H1 (cell line): ENCODE results near the gene CACNA2D3. TPM values are rescaled to one million over a fixed set of nuclear protein-coding genes. Genes with fewer than 3 reads are reported as not detected.

Source experiments
- CTCF ChIA-PET: fragments of 300-600 bp; sonication (Branson Sonifier 250); formaldehyde crosslinking; loops from one replicate; lab custom pipeline; 2021; ENCODE audit not compliant: partially characterized antibody; lab: Charles Lee
- POLR2A ChIA-PET: fragments of 300-600 bp; sonication (Branson Sonifier 250); formaldehyde crosslinking; loops from one replicate; lab custom pipeline; 2021; ENCODE audit warnings: inconsistent platforms; ENCODE audit not compliant: partially characterized antibody; lab: Charles Lee
- DNase-seq, 2 experiments: peaks; one replicate each; pipeline versions ENCODE4 v3.0.0 to v3.0.0-alpha.2; 2010 to 2022; ENCODE audit warnings: low spot score in 2 of 2, low read depth in 1 of 2, mixed read lengths in 1 of 2
- FAIRE-seq: peaks from 2 replicates; lab custom pipeline; 2011; peaks lifted over from hg19 to GRCh38; lab: Jason Lieb, UNC
- H2AFZ ChIP-seq: 2 replicates; pipeline ENCODE4 v1.8.1; 2012; ENCODE audit warnings: low read length, inconsistent platforms
- H2AK5ac ChIP-seq: 2 replicates; pipeline ENCODE4 v1.6.1; 2013; ENCODE audit warnings: low read depth, low read length
- H2BK120ac ChIP-seq: replicated peaks from 2 replicates; pipeline ENCODE3; 2013; ENCODE audit warnings: low read depth, low read length, inconsistent platforms
- H2BK12ac ChIP-seq: 2 replicates; pipeline ENCODE4 v1.6.1; 2013; ENCODE audit warnings: low read depth, low read length
- H2BK15ac ChIP-seq: 2 replicates; pipeline ENCODE4 v1.6.1; 2013; ENCODE audit warnings: low read length
- H2BK20ac ChIP-seq: 2 replicates; pipeline ENCODE4 v1.6.1; 2013; ENCODE audit warnings: low read length
- H2BK5ac ChIP-seq: 2 replicates; pipeline ENCODE4 v1.6.1; 2013; ENCODE audit warnings: low read depth, low read length
- H3K14ac ChIP-seq: 2 replicates; pipeline ENCODE4 v1.6.1; 2013; ENCODE audit warnings: inconsistent platforms; ENCODE audit not compliant: insufficient read length
- H3K18ac ChIP-seq: 2 replicates; pipeline ENCODE4 v1.6.1; 2013; ENCODE audit warnings: low read length; ENCODE audit errors: extremely low read depth
- H3K23ac ChIP-seq: 2 replicates; pipeline ENCODE4 v1.6.1; 2013; ENCODE audit warnings: inconsistent platforms; ENCODE audit not compliant: insufficient read length
- H3K23me2 ChIP-seq: 2 replicates; pipeline ENCODE4 v1.6.1; 2013; ENCODE audit warnings: low read depth, low read length
- H3K27ac ChIP-seq: 2 replicates; pipeline ENCODE4 v1.6.1; 2011; ENCODE audit warnings: low read depth, low read length, inconsistent platforms
- H3K27me3 ChIP-seq, 4 experiments: replicated peaks in 1 of 4; 1 replicate in 1 of 4; 2 replicates in 3 of 4; pipeline versions ENCODE4 v1.6.1 to v1.8.1; 2011 to 2013; ENCODE audit warnings: low read length in 3 of 4, mild to moderate bottlenecking in 3 of 4, inconsistent platforms in 2 of 4, mixed read lengths in 2 of 4, moderate library complexity in 1 of 4; ENCODE audit not compliant: control insufficient read depth in 3 of 4, insufficient read depth in 3 of 4; ENCODE audit errors: extremely low read depth in 1 of 4
- H3K36me3 ChIP-seq, 4 experiments: 2 replicates each; pipeline versions ENCODE4 v1.6.1 to v1.8.1; 2011 to 2013; ENCODE audit warnings: mild to moderate bottlenecking in 4 of 4, low read length in 3 of 4, moderate library complexity in 2 of 4, control low read depth in 1 of 4, inconsistent platforms in 1 of 4; ENCODE audit not compliant: insufficient read depth in 4 of 4, control insufficient read depth in 2 of 4
- H3K4ac ChIP-seq: replicated peaks from 2 replicates; pipeline ENCODE3; 2013; ENCODE audit warnings: low read length, low read depth, mixed read lengths, inconsistent platforms; ENCODE audit not compliant: insufficient read length
- H3K4me1 ChIP-seq, 4 experiments: replicated peaks in 1 of 4; 1 replicate in 1 of 4; 2 replicates in 3 of 4; pipeline versions ENCODE4 v1.6.1 to v1.8.1; 2011 to 2013; ENCODE audit warnings: low read length in 3 of 4, inconsistent platforms in 2 of 4, mixed read lengths in 1 of 4; ENCODE audit not compliant: insufficient read depth in 4 of 4, control insufficient read depth in 3 of 4
- H3K4me2 ChIP-seq, 2 experiments: 2 replicates each; pipeline versions ENCODE4 v1.6.1 to v1.8.1; 2011 to 2013; ENCODE audit warnings: low read depth in 2 of 2, low read length in 2 of 2, control low read depth in 1 of 2, inconsistent platforms in 1 of 2, mild to moderate bottlenecking in 1 of 2; ENCODE audit not compliant: insufficient read depth in 1 of 2
- H3K4me3 ChIP-seq, 4 experiments: fragments of 200-600, 300-600 bp in 1 of 4; sonication (generic), shearing (Covaris generic), sonication (Bioruptor Twin) in 1 of 4; 2 replicates each; pipeline versions ENCODE4 v1.5.1 to v1.8.1; 2011 to 2016; ENCODE audit warnings: low read length in 4 of 4, low read depth in 3 of 4, control low read depth in 2 of 4, inconsistent platforms in 2 of 4, mild to moderate bottlenecking in 2 of 4, mixed read lengths in 1 of 4, moderate library complexity in 1 of 4; ENCODE audit not compliant: insufficient read depth in 2 of 4; ENCODE audit errors: extremely low read depth in 1 of 4
- H3K56ac ChIP-seq: replicated peaks from 2 replicates; pipeline ENCODE3; 2013; ENCODE audit warnings: low read depth, mild to moderate bottlenecking, mixed read lengths, low read length, inconsistent platforms; ENCODE audit not compliant: insufficient read length
- H3K79me1 ChIP-seq: 2 replicates; pipeline ENCODE4 v1.6.1; 2013; ENCODE audit warnings: low read depth, low read length, control low read depth
- H3K79me2 ChIP-seq, 2 experiments: 2 replicates each; pipeline versions ENCODE4 v1.6.1 to v1.8.1; 2012 to 2013; ENCODE audit warnings: low read length in 2 of 2, mild to moderate bottlenecking in 2 of 2, inconsistent platforms in 1 of 2; ENCODE audit not compliant: insufficient read depth in 2 of 2, control insufficient read depth in 1 of 2
- H3K9ac ChIP-seq, 4 experiments: replicated peaks in 1 of 4; 1 replicate in 1 of 4; 2 replicates in 3 of 4; pipeline versions ENCODE4 v1.6.1 to v1.8.1; 2011 to 2013; ENCODE audit warnings: low read depth in 3 of 4, low read length in 3 of 4, control low read depth in 2 of 4, mild to moderate bottlenecking in 2 of 4, moderate library complexity in 2 of 4, inconsistent platforms in 1 of 4; ENCODE audit errors: extremely low read depth in 1 of 4
- H3K9me3 ChIP-seq, 2 experiments: 2 replicates each; pipeline versions ENCODE4 v1.6.1 to v1.8.1; 2012 to 2013; ENCODE audit warnings: mild to moderate bottlenecking in 2 of 2, moderate library complexity in 2 of 2, control low read depth in 1 of 2, inconsistent platforms in 1 of 2, low read depth in 1 of 2, low read length in 1 of 2, mixed read lengths in 1 of 2; ENCODE audit not compliant: insufficient read depth in 2 of 2
- H4K20me1 ChIP-seq, 2 experiments: replicated peaks in 1 of 2; 2 replicates each; pipeline versions ENCODE3 to v1.8.1; 2011 to 2013; ENCODE audit warnings: inconsistent platforms in 2 of 2, low read length in 2 of 2, mild to moderate bottlenecking in 1 of 2; ENCODE audit not compliant: insufficient read depth in 2 of 2, control insufficient read depth in 1 of 2
- H4K5ac ChIP-seq: 2 replicates; pipeline ENCODE4 v1.6.1; 2013; ENCODE audit warnings: low read length, low read depth, mixed read lengths, inconsistent platforms; ENCODE audit not compliant: insufficient read length
- H4K8ac ChIP-seq: 2 replicates; pipeline ENCODE4 v1.8.0; 2013; ENCODE audit warnings: mild to moderate bottlenecking, moderate library complexity, low read length, inconsistent platforms; ENCODE audit not compliant: insufficient read depth; ENCODE audit errors: extremely low read depth
- H4K91ac ChIP-seq: replicated peaks from 2 replicates; pipeline ENCODE3; 2013; ENCODE audit warnings: low read length, mixed read lengths, inconsistent platforms; ENCODE audit not compliant: insufficient read length
- CHD2 ChIP-seq: IDR thresholded peaks from 2 replicates; pipeline ENCODE4 v1.6.1; 2012; ENCODE audit warnings: low read length, improper control_type of control experiment
- CTBP2 ChIP-seq: IDR thresholded peaks from 2 replicates; pipeline ENCODE4 v1.7.0; 2011; ENCODE audit warnings: borderline replicate concordance, mild to moderate bottlenecking, moderate library complexity, mixed read lengths, low read length; ENCODE audit not compliant: insufficient read depth, insufficient read length
- EGR1 ChIP-seq: IDR thresholded peaks from 2 replicates; pipeline ENCODE4 v1.6.1; 2011; ENCODE audit warnings: low read depth, low read length, borderline replicate concordance
- GTF2F1 ChIP-seq: IDR thresholded peaks from 2 replicates; pipeline ENCODE4 v1.6.1; 2012; ENCODE audit warnings: low read depth, low read length, improper control_type of control experiment, borderline replicate concordance
- MAFK ChIP-seq: IDR thresholded peaks from 2 replicates; pipeline ENCODE4 v1.6.1; 2012; ENCODE audit warnings: low read depth, mild to moderate bottlenecking, improper control_type of control experiment, low read length
- RFX5 ChIP-seq: IDR thresholded peaks from 2 replicates; pipeline ENCODE4 v1.6.1; 2011; ENCODE audit warnings: low read depth, low read length, improper control_type of control experiment, borderline replicate concordance
- RXRA ChIP-seq: IDR thresholded peaks from 2 replicates; pipeline ENCODE4 v1.6.1; 2011; ENCODE audit warnings: low read depth, mild to moderate bottlenecking, low read length, moderate library complexity; ENCODE audit not compliant: insufficient read depth
- WGBS, 2 experiments: shearing (Covaris generic) in 1 of 2; methylation state at CpG; one replicate each; pipeline versions ENCODE4 v1.1.6 to v1.1.7; 2013 to 2015; ENCODE audit warnings: low lambda C conversion rate in 2 of 2, mixed read lengths in 2 of 2, inconsistent platforms in 1 of 2, low coverage in 1 of 2, missing lambda C conversion rate in 1 of 2; ENCODE audit not compliant: insufficient replicate concordance in 2 of 2, insufficient coverage in 1 of 2, insufficient read length in 1 of 2; ENCODE audit errors: extremely low coverage in 1 of 2, missing lambda C conversion rate in 1 of 2; 5-methylcytosine and 5-hydroxymethylcytosine counted together
- polyA plus RNA-seq, 7 experiments: library from polyadenylated mRNA; depleted of rRNA in 3 of 7; stranded (reverse) in 5 of 7; unstranded in 2 of 7; fragments of >200 nt in 5 of 7; fragments of 200-250 nt in 2 of 7; gene quantifications; 1 replicate in 5 of 7; 2 replicates in 1 of 7; 4 replicates in 1 of 7; pipeline versions ENCODE4 v1.2.1 to v1.2.3, GENCODE V29; 2011 to 2013; ENCODE audit warnings: missing spikeins in 2 of 7, mixed read lengths in 2 of 7
- total RNA-seq: library from RNA; stranded (reverse); fragmentation: NEBNext Ultra II Directional; extraction: Animal tissue kit (Norgen Biotek cat#: 25700); gene quantifications from 2 replicates; pipeline ENCODE4 v1.2.1, GENCODE V29; 2021
- TF ChIP-seq, protein P1 (sequence below): IDR thresholded peaks from 2 replicates; pipeline ENCODE4 v1.6.1; 2011; ENCODE audit warnings: low read depth, mild to moderate bottlenecking, low read length; ENCODE audit not compliant: insufficient read depth

The CACNA2D3 gene
- total and polyA plus RNA-seq, 2 of the 8 experiments (the other 6 are each of a cell fraction or from before 2014, with no cell fraction given): 1.5 to 1.8 TPM

DNA sequence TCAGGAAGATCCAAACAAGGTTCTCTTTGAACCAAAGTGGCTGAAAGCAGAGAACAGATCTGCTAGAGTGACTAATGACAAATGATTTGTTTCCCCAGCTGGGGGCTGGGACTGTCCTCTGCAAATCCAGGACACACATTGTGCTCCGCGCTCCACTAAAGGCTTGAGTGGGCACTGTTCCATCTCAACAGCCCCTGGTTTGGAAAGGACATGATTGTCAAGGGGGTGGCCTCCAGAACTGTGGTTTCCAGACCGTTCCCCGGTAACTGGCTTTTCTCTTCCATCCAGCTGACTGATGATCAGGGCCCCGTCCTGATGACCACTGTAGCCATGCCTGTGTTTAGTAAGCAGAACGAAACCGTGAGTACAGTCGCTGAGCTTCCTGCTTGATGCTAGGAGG is 714.5 kb downstream of the CACNA2D3 start:
- ChIA-PET CTCF (interaction anchor here (0.7 to 1.7 kb wide), 3 partner anchors 398 to 409 kb away, joined by 3 read pairs; no protein-coding TSS in a partner anchor), POLR2A (no interaction called here)
- H2AFZ ChIP-seq: no peak overlapping the region

More for the DNA sequence above, 714.5 kb downstream of the CACNA2D3 start:
- Histone ChIP-seq H3K9me3 (no peaks in the 10 kb centered on the region), H3K14ac (no peak overlapping the region), H3K79me2 (no peaks in the 10 kb centered on the region), H3K4ac (no peak overlapping the region), H3K36me3 (no peaks in the 10 kb centered on the region), H3K4me2 (no peak overlapping the region), H3K27ac (no peak overlapping the region), H3K56ac (no peak overlapping the region), H4K20me1 (no peaks in the 10 kb centered on the region), H3K4me1 (no peaks in the 10 kb centered on the region), H3K27me3 (no peaks in the 10 kb centered on the region), H3K4me3 (no peak overlapping the region), H2BK20ac (no peak overlapping the region), H2AK5ac (no peak overlapping the region), H4K91ac (no peak overlapping the region), H2BK5ac (no peak overlapping the region), H4K5ac (no peak overlapping the region), H2BK120ac (no peak overlapping the region), H4K8ac (no peak overlapping the region), H2BK15ac (no peak overlapping the region; the same call in 1 of the 2 replicates), H3K23ac (no peak overlapping the region), H3K18ac (no peak overlapping the region), H2BK12ac (no peak overlapping the region), H3K79me1 (no peaks in the 10 kb centered on the region), H3K23me2 (no peaks in the 10 kb centered on the region; the same call in 1 of the 2 replicates), H3K9ac (no peak overlapping the region)
- no peak for FAIRE-seq
- WGBS, 2 experiments: 90% methylated on average over 8 of the region's 8 CpGs; no CpG with 5 or more reads in 1 of the 2 experiments
- no peak for DNase-seq
- no peak for TF ChIP-seq CTBP2
- TF ChIP-seq CHD2: no peak
- no peak for TF ChIP-seq RXRA
- TF ChIP-seq, protein P1, sequence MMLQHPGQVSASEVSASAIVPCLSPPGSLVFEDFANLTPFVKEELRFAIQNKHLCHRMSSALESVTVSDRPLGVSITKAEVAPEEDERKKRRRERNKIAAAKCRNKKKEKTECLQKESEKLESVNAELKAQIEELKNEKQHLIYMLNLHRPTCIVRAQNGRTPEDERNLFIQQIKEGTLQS: no peak
- TF ChIP-seq EGR1: no peak
- no peak for TF ChIP-seq RFX5
- no peak for TF ChIP-seq MAFK
- no peak for TF ChIP-seq GTF2F1
